NCI-H82 treated with DMSO at 0.1 percent for 48 hours (cell line): ENCODE data around the gene HOXC4.

Experiments used
- DNase-seq: peaks from one replicate; lab custom pipeline; 2025; ENCODE audit not compliant: unreplicated experiment; lab: John Stamatoyannopoulos, UW

HOXC4 gene

GRCh38 chr12:54028314-54029201 is 25.1 kb upstream of the HOXC4 start, which contains the start of gene HOXC6:
Gene HOXC6, plus strand, starts transcription at chr12:54028440. Its CDS starts 82 bp downstream, at chr12:54028522.
- DNase-seq, result no peak

DNA sequence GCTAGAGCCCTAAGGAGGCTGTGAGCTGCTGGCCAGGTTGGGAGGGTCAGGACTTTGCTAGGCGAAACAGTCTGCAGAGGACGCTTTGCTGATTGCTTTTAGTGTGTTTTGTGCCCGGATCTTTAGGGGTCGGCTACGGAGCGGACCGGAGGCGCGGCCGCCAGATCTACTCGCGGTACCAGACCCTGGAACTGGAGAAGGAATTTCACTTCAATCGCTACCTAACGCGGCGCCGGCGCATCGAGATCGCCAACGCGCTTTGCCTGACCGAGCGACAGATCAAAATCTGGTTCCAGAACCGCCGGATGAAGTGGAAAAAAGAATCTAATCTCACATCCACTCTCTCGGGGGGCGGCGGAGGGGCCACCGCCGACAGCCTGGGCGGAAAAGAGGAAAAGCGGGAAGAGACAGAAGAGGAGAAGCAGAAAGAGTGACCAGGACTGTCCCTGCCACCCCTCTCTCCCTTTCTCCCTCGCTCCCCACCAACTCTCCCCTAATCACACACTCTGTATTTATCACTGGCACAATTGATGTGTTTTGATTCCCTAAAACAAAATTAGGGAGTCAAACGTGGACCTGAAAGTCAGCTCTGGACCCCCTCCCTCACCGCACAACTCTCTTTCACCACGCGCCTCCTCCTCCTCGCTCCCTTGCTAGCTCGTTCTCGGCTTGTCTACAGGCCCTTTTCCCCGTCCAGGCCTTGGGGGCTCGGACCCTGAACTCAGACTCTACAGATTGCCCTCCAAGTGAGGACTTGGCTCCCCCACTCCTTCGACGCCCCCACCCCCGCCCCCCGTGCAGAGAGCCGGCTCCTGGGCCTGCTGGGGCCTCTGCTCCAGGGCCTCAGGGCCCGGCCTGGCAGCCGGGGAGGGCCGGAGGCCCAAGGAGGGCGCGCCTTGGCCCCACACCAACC is 23.9 kb upstream of the HOXC4 start:
- no peak for DNase-seq

DNA sequence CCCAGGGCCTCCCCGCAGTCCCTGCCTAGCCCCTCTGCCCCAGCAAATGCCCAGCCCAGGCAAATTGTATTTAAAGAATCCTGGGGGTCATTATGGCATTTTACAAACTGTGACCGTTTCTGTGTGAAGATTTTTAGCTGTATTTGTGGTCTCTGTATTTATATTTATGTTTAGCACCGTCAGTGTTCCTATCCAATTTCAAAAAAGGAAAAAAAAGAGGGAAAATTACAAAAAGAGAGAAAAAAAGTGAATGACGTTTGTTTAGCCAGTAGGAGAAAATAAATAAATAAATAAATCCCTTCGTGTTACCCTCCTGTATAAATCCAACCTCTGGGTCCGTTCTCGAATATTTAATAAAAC is 23.2 kb upstream of the HOXC4 start:
- DNase-seq, result no peak

- DNase-seq, result no peak
Observed at GRCh38 chr12:54030889-54031471, 22.7 kb upstream of the HOXC4 start.

DNA sequence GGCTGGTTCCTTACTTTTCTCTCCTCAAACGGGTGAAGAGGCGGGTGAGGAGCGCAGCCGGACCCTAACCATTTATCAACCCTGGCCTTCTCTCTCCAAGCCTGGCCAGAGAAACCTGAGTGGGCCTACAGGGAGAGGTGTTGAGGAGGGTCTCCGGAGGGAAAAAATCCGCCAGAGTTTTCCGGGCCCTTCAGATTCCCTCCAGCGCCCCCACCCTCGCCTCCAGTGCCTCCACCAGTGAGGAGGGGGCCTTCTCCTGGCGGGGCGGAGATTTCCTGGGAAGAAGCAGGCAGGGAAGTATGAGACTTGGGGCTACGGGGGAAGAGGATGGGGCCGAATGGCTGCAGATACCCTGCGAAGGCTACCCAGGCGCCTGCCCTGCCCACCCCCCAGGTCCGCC is 22.2 kb upstream of the HOXC4 start:
- no peak for DNase-seq

DNA sequence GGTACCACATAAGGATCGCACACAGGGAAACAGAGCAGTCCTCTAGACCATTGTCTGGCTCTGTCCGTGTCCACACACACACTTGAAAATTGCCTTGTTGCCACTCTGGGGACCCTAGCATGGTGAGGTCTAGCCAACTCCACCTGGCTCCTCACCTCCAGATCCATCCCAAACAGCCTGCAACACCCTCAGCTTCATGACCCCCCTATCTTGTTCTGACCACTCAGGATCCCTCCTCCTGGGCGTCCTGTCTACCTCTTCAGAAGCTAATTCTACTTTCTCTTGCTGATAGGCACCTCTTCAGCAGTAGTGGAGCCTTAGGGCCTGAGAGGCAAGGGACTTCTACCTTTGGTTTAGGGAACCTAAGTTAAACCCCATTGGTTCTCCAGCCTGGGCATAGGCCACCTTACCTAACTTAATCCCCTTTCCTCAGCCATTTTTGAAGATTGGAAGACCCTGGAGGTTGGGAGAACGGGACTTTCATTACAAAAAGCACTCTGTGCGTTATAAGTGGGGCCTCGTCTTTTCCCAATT is 21.5 kb upstream of the HOXC4 start:
- no peak for DNase-seq

GRCh38 chr12:54032627-54033100 is 21.0 kb upstream of the HOXC4 start, which contains the start of gene HOXC5:
Gene HOXC5, plus strand, starts transcription at chr12:54033050. Its CDS starts 73 bp downstream, at chr12:54033123.
- peak; percentile 91 for DNase-seq

DNA sequence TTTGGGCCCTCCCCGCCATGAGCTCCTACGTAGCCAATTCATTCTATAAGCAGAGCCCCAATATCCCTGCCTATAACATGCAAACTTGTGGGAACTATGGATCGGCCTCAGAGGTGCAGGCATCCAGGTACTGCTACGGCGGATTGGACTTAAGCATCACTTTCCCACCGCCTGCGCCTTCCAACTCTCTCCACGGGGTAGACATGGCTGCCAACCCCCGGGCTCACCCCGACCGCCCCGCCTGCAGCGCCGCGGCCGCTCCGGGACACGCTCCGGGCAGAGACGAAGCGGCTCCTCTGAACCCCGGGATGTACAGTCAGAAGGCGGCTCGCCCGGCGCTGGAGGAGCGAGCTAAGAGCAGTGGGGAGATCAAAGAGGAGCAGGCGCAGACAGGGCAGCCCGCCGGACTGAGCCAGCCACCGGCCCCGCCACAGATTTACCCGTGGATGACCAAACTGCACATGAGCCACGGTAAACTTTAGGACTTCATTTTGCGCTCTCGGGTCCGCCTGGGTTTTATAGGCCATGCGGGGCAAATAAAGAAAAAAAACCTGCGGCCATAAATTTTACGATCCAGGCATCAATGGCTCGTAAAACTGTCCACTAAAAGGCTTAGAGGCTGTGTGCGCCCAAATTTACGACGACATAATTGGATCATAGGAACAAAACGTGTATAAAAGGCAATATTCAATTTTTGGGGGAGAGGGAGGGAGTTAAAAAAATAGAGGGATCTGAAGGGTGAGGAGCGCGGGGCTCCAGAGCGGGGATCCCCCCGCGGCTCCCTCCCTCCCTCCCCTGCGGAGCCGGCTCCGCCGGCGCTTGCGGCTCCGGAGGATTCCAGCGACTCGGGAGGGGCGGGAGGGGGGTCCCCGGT is 20.3 kb upstream of the HOXC4 start:
- no peak for DNase-seq

DNA sequence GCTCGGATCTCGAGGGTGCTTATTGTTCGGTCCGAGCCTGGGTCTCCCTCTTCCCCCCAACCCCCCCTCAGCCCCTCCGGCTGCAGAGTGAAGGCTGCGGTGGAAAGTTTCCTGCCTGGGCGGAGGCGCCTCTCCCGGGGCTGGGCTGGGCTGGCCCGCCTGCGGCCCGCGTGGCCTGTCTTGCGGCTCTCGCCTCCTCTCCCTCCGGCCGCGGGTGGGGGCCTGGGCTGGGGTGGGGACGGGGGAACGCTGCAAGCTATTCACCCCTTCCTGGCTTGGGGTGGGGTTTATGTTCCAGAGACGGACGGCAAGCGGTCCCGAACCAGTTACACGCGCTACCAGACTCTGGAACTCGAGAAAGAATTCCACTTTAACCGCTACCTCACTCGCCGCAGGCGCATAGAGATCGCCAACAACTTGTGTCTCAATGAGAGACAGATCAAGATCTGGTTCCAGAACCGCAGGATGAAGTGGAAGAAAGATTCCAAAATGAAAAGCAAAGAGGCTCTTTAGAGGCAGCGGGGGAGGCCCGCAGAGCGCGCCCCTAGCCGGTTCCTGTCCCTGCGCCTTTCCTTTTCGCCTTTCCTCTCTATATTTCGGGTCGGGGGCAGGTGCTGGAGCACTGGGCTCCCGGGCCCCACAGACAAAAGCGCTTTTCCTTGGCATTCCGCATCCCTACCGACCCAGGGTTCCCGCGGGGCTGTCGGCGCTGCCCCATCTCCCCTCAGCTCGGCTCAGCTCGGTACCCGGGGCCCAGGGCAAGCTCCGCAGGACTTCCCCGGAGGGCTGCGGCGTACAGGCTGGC is 19.5 kb upstream of the HOXC4 start:
- no peak for DNase-seq

GRCh38 chr12:54034785-54035310 is 18.8 kb upstream of the HOXC4 start:
- no peak for DNase-seq

GRCh38 chr12:54035568-54036264 is 17.9 kb upstream of the HOXC4 start:
- DNase-seq, result no peak

DNA sequence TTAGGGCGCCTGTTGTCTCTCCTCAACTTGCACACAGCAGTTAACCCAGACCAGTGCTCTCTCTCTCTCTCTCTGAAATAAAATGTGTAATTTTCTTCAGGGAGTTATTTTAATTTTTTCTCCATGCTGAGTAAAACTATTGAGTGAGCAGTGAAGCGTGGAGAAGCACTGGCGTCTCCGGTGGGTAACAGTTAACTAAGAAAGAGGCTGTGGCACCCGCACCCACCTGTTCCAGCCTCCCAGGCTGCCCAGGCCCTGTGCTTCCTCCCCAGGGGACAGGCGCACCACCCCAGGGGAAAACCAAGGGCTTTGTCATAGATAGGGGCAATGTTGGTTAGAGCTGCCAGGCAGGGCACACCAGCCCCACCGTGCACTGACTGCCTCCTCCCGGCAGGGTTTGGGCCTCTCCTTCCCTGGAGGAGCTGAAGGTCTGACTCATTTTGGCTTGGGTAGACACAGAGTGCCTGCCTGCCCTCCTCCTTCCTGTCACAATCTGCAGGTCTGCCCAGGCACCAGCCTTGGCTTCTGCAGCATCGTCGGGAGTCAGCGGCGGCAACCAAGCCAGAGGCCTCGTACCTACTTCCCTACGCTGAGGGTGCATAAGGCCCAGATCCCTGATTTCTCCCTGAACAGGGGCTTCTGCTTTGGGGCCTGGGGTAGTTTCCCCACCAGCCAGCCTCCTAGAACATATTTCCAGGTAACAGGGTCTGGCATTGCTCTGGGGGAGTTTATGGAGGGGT is 16.8 kb upstream of the HOXC4 start:
- no peak for DNase-seq

DNA sequence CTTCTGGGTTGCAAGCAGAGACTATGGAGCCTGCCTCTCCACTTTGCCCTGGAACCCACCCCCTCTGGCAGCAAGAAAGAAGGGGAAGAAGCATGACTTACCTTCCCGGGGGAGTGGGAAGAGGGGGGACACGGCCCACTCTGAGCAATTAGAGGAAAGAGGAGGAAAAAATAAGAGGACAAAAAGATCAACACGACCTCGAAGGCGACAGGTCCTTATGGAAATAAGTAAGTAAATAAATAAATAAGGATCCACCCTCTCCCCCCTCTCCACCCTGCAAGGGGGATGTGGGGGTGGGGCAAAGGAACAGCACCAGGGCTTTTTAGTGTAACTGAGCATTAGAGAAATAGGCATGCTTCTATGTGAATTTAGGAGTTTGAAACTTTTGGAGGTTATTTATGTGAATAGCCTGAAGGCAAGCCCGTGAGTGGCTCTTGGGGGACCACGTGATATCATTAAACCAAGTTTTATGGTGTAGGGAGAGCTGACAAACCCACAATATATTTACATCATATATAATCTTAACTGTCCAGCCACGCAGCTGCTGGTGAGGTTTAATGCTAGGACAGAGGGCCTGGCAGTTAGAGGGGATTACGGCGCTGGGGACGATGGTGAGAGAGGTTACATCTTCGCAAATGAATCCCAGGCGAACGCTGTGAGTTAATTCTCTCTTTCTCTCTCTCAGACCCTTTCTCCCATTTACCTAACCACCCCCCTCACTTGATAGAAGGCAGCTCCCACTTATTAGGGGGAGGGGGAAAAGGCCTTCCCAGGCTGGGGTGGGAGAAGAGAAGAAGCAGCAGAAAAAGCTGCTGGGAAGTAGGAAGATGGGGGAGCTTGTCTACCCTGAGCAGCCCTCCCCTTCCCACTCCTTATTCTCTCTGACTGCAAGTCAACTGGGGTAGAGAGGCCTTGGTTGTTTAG is 16.0 kb upstream of the HOXC4 start:
- peak; percentile 66 for DNase-seq

DNA sequence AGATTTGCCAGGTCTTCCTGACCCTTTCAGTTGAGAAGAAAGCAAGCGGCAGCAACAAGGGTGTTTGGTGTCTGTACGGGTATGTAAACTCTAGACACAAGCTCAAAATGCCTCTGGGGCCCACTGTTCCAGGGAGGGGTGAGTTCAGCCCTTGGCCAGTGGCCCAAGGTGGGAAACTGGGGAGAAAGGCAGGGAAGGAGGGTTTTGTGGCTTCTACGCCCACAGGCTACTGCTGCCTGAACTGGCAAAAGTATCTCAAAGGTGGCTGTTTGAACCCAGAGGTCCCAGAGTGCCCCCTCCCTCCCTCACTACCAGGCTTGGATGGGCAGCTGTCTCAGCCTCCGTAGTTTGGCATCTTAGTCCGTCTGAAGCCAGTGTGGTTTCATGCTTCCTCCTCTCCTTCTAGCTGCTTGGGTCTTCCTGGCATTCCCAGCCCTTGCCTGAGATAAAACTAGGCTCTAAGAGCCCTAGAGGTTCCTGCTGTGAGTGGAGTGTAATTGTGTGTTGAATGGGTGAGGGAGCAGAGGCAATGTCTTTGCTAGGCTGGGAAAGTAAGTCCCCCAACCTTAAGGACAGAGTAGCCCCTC is 15.3 kb upstream of the HOXC4 start:
- DNase-seq, result no peak

- DNase-seq, result no peak
Observed at GRCh38 chr12:54038871-54039414, 14.7 kb upstream of the HOXC4 start.
